HEK293T (cell line): ENCODE results near the gene IRF2BPL.

ENCODE experiments used
- CTCF ChIA-PET: fragments of 350-600 bp; formaldehyde crosslinking; extraction: SDS; loops from one replicate; lab custom pipeline; 2021; ENCODE audit warnings: antibody characterized with exemption, inconsistent platforms; lab: Yijun Ruan, JAX
- POLR2A ChIA-PET: fragments of 350-600 bp; formaldehyde crosslinking; extraction: SDS; loops from one replicate; lab custom pipeline; 2020; ENCODE audit warnings: antibody characterized with exemption, inconsistent platforms; lab: Yijun Ruan, JAX
- DNase-seq: peaks from one replicate; pipeline ENCODE4 v3.0.0; 2012; ENCODE audit warnings: mixed read lengths; ENCODE audit errors: extremely low spot score
- ARNT ChIP-seq: fragments of 450-650 bp; IDR thresholded peaks from 2 replicates; pipeline ENCODE4 v1.6.1; 2017; ENCODE audit warnings: mild to moderate bottlenecking
- BHLHE40 ChIP-seq: fragments of 450-650 bp; IDR thresholded peaks from 2 replicates; pipeline ENCODE4 v1.6.1; 2016; ENCODE audit warnings: mild to moderate bottlenecking, moderate library complexity, borderline replicate concordance
- CTBP1 ChIP-seq: fragments of 450-650 bp; IDR thresholded peaks from 2 replicates; pipeline ENCODE4 v1.6.1; 2016; ENCODE audit warnings: borderline replicate concordance
- ELF4 ChIP-seq: fragments of 450-650 bp; IDR thresholded peaks from 2 replicates; pipeline ENCODE4 v1.6.1; 2017; ENCODE audit warnings: antibody characterized with exemption
- FOXA1 ChIP-seq: fragments of 450-650 bp; IDR thresholded peaks from 2 replicates; pipeline ENCODE4 v1.6.1; 2016; ENCODE audit warnings: mild to moderate bottlenecking
- FOXK2 ChIP-seq: fragments of 450-650 bp; IDR thresholded peaks from 2 replicates; pipeline ENCODE4 v1.6.1; 2016; ENCODE audit warnings: mild to moderate bottlenecking
- FOXM1 ChIP-seq: fragments of 450-650 bp; IDR thresholded peaks from 2 replicates; pipeline ENCODE4 v1.6.1; 2017; ENCODE audit warnings: mild to moderate bottlenecking, borderline replicate concordance
- HDGF ChIP-seq: fragments of 450-650 bp; IDR thresholded peaks from 2 replicates; pipeline ENCODE4 v1.6.1; 2017; ENCODE audit warnings: antibody characterized with exemption, borderline replicate concordance
- L3MBTL2 ChIP-seq: fragments of 450-650 bp; conservative IDR thresholded peaks from 2 replicates; pipeline ENCODE4 v1.6.1; 2016; ENCODE audit warnings: mild to moderate bottlenecking
- LEF1 ChIP-seq: fragments of 450-650 bp; IDR thresholded peaks from 2 replicates; pipeline ENCODE4 v1.6.1; 2017; ENCODE audit warnings: mild to moderate bottlenecking, borderline replicate concordance
- NFRKB ChIP-seq: fragments of 450-650 bp; IDR thresholded peaks from 2 replicates; pipeline ENCODE4 v1.6.1; 2016; ENCODE audit warnings: mild to moderate bottlenecking, moderate library complexity
- SP1 ChIP-seq: fragments of 450-650 bp; IDR thresholded peaks from 2 replicates; pipeline ENCODE4 v1.6.1; 2017
- SUZ12 ChIP-seq: fragments of 450-650 bp; IDR thresholded peaks from 2 replicates; pipeline ENCODE4 v1.6.1; 2016; ENCODE audit warnings: mild to moderate bottlenecking
- TARDBP ChIP-seq: fragments of 450-650 bp; IDR thresholded peaks from 2 replicates; pipeline ENCODE4 v1.6.1; 2016
- ZNF384 ChIP-seq: fragments of 450-650 bp; IDR thresholded peaks from 2 replicates; pipeline ENCODE4 v1.6.1; 2016
- TF ChIP-seq, protein P1 (sequence below): fragments of 450-650 bp; IDR thresholded peaks from 2 replicates; pipeline ENCODE4 v1.6.1; 2016

The IRF2BPL gene

DNA sequence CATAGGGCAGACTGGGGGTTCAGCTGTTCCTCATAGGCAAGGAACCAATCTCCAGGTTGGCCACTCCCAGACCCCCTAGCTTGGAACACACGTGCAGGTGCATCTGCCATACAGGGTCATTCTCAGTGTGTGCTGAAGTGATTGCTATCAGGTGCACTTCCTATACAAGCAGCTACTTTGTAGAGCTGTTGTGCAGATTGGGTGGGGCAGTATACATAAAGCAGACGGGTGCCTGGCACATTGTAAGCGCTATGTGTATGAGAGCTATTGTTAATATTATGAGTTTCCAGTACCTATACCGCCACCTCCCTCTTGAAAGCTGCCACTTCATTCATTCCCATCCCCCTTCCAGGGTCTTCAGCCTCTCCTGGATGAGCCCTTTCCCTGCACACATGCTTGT, 17.3 kb downstream of the IRF2BPL start:
- ChIA-PET CTCF (interaction anchor here (1.0 to 1.3 kb wide), 2 partner anchors 13 to 94 kb away, joined by 3 read pairs; no protein-coding TSS in a partner anchor), POLR2A (interaction anchor here (0.9 kb wide), 1 partner anchor 91 kb away, joined by 3 read pairs; no protein-coding TSS in a partner anchor)
- DNase-seq = no peak

DNA sequence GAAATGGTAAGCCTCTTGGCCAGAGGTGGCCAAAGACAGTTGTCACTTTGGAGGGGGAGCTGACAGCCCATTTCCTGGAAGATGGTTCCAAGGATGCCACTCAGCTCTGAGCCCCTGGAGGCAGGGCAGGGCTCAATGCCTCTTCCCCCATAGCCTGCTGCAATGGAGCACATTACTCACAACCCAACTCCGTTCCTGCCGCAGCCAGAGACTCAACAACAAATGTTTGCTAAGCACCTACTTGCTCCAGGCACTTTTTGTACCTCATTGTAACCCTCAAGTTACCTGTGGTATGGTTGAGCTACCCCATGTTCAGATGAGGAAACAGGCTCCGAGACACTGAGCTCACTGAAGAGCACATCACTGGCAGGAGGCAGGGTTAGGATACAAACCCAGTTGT, 19.5 kb downstream of the IRF2BPL start:
- DNase-seq = no peak
- TF ChIP-seq TARDBP (no peak), FOXK2 (no peak), NFRKB (no peak), FOXM1 (no peak), SP1 (no peak), LEF1 (no peak), SUZ12 (no peak), CTBP1 (no peak), FOXA1 (no peak), ZNF384 (no peak), BHLHE40 (no peak), ARNT (no peak), ELF4 (no peak)
- TF ChIP-seq, protein P1, sequence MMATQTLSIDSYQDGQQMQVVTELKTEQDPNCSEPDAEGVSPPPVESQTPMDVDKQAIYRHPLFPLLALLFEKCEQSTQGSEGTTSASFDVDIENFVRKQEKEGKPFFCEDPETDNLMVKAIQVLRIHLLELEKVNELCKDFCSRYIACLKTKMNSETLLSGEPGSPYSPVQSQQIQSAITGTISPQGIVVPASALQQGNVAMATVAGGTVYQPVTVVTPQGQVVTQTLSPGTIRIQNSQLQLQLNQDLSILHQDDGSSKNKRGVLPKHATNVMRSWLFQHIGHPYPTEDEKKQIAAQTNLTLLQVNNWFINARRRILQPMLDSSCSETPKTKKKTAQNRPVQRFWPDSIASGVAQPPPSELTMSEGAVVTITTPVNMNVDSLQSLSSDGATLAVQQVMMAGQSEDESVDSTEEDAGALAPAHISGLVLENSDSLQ = no peak
- CTCF ChIA-PET = interaction anchor here (0.8 kb wide), 1 partner anchor 32 kb away, joined by 3 read pairs; no protein-coding TSS in a partner anchor
- POLR2A ChIA-PET = interaction anchor here (1.6 kb wide), 1 partner anchor 8 kb away, joined by 7 read pairs; no protein-coding TSS in a partner anchor

More for the DNA sequence above, 17.3 kb downstream of the IRF2BPL start:
- TF ChIP-seq ARNT = no peak
- no peak for TF ChIP-seq TARDBP
- no peak for TF ChIP-seq ZNF384
- no peak for TF ChIP-seq NFRKB
- TF ChIP-seq LEF1 = no peak
- TF ChIP-seq SUZ12 = no peak
- no peak for TF ChIP-seq FOXA1
- TF ChIP-seq CTBP1 = no peak
- no peak for TF ChIP-seq FOXK2
- TF ChIP-seq, protein P1 = no peak
- TF ChIP-seq HDGF = no peak
- TF ChIP-seq FOXM1 = no peak
- no peak for TF ChIP-seq BHLHE40
- TF ChIP-seq ELF4 = no peak

DNA sequence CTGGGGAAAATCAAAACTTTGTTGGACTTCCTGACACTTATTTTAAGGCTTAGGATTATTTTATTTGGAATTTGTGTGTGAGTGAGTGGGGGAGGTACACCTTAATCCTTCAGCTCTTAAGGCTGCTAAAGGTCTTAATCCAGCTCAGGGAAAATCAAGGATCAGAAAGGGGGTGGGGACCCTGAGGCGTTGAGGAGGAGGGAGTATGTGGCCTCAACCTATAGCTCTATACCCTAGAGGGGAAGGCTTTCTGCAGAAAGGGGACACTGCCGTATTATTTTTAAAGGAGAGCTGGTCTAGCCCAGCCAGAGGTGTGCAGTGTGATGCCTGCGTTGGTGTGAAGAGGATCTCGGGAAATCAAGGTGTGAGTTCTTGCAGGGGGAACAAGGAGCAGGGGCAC, 20.0 kb downstream of the IRF2BPL start:
- TF ChIP-seq TARDBP = no peak
- no peak for TF ChIP-seq HDGF
- no peak for TF ChIP-seq ARNT
- no peak for TF ChIP-seq LEF1
- no peak for TF ChIP-seq FOXK2
- no peak for TF ChIP-seq FOXA1
- TF ChIP-seq BHLHE40 = no peak
- TF ChIP-seq L3MBTL2 = no peak
- TF ChIP-seq, protein P1 = no peak
- TF ChIP-seq FOXM1 = no peak
- no peak for TF ChIP-seq CTBP1
- no peak for TF ChIP-seq ELF4
- TF ChIP-seq SP1 = no peak
- TF ChIP-seq SUZ12 = no peak
- TF ChIP-seq ZNF384 = no peak
- no peak for TF ChIP-seq NFRKB
- CTCF ChIA-PET = interaction anchor here (0.8 kb wide), 1 partner anchor 33 kb away, joined by 3 read pairs; no protein-coding TSS in a partner anchor
- POLR2A ChIA-PET = interaction anchor here (1.6 kb wide), 1 partner anchor 9 kb away, joined by 7 read pairs; no protein-coding TSS in a partner anchor
- DNase-seq = no peak

DNA sequence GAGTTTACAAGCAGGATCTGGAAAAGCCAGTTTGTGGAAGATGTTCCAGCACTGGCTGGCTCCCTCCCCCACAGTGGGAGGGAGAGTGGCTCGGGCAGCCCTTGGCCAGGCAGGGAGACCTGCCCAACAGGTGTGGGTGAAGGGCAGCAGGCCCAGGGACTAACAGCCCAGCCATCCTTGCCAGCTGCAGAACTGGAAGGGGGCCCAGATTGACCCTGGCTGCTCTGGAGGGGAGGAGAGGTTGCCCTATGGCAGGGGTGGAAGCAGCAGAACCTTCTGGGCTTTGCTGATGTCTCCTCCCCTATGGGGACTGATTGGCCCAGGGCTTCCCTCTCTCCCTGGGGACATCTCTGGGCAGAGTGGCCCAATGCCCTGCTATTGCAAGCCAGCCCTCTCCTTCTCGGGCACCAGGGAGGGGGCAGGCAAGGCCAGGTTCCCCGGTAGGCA, 20.5 kb downstream of the IRF2BPL start:
- CTCF ChIA-PET = no interaction called here
- POLR2A ChIA-PET = interaction anchor here (1.6 kb wide), 1 partner anchor 9 kb away, joined by 7 read pairs; no protein-coding TSS in a partner anchor
- TF ChIP-seq FOXK2 (no peak), BHLHE40 (no peak), CTBP1 (no peak), TARDBP (no peak), FOXA1 (no peak), NFRKB (no peak)
- TF ChIP-seq, protein P1 = no peak
- DNase-seq = no peak

DNA sequence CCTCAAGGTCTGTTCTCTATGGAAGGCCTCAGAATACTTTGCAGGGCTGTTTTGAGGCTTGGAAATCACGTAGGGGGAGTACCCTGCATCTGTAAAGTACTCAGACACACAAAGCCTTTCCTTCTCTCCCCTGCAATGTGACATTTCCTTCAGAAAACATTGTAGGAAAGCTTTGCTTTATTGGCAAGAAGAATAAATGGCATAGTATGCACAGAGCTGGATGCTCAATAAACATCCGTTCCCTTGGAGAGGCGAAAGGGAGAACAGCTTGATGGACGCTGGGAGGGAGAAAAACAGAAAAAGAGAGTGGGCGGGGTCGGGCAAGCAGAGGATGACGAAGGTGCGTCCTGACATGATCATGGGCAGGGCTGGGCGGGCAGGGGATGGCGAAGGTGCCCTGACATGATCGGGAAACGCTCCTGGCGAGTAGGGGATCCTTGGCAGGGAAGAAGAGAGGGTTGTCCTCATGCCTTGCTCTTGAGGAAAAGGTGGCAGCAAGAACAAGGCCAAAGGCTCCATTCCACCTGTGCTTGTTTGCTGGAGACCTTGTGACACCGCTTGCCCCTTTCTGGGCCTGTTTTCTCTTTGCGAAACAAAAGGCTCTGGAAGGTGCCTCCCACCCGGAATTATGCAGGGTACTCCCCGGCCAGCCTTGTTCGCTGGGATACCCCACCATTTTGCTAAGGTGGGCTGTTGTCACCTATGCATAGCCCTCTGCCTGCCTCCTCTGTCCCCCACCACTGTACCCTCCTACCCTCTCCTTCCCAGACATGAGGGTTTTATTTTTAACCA, 21.1 kb downstream of the IRF2BPL start:
- CTCF ChIA-PET = no interaction called here

More for the DNA sequence above, 21.1 kb downstream of the IRF2BPL start:
- DNase-seq = no peak
- TF ChIP-seq BHLHE40 = no peak
- no peak for TF ChIP-seq ELF4
- no peak for TF ChIP-seq L3MBTL2
- TF ChIP-seq HDGF = no peak
- no peak for TF ChIP-seq NFRKB
- no peak for TF ChIP-seq FOXM1
- TF ChIP-seq SUZ12 = no peak
- no peak for TF ChIP-seq ZNF384
- TF ChIP-seq, protein P1 = no peak
- TF ChIP-seq CTBP1 = no peak
- no peak for TF ChIP-seq LEF1
- no peak for TF ChIP-seq ARNT
- no peak for TF ChIP-seq FOXK2
- TF ChIP-seq SP1 = no peak
- no peak for TF ChIP-seq FOXA1
- TF ChIP-seq TARDBP = no peak
- POLR2A ChIA-PET = interaction anchor here (0.6 kb wide), 1 partner anchor 7 kb away, joined by 3 read pairs; no protein-coding TSS in a partner anchor
